Kidney (tissue), 14 donors: ENCODE measurements around the gene PSMD11. TPM values are rescaled to one million over a fixed set of nuclear protein-coding genes. Genes with fewer than 3 reads are reported as not detected.

Experiments
- DNase-seq, 5 donors: peaks; one replicate each; pipeline ENCODE4 v3.0.0-alpha.2; 2013 to 2020
- FAIRE-seq: peaks from 2 replicates; lab custom pipeline; 2012; peaks lifted over from hg19 to GRCh38; lab: Jason Lieb, UNC
- H3K27ac ChIP-seq, 2 donors: one replicate each; pipeline ENCODE4 v1.7.0; 2013; ENCODE audit warnings: low read depth in 2 of 2, low read length in 2 of 2, inconsistent platforms in 1 of 2
- H3K27me3 ChIP-seq: one replicate; pipeline ENCODE4 v1.7.1; 2013; ENCODE audit warnings: low read length, inconsistent platforms; ENCODE audit not compliant: control insufficient read depth, insufficient read depth
- H3K36me3 ChIP-seq, 3 donors: one replicate each; pipeline versions ENCODE4 v1.7.0 to v1.7.1; 2013; ENCODE audit warnings: low read length in 3 of 3, control low read depth in 1 of 3, inconsistent platforms in 1 of 3; ENCODE audit not compliant: insufficient read depth in 3 of 3, control insufficient read depth in 2 of 3
- H3K4me1 ChIP-seq, 3 donors: one replicate each; pipeline versions ENCODE4 v1.7.0 to v1.7.1; 2013; ENCODE audit warnings: low read length in 3 of 3, inconsistent platforms in 1 of 3, low read depth in 1 of 3; ENCODE audit not compliant: control insufficient read depth in 2 of 3, insufficient read depth in 2 of 3
- H3K4me3 ChIP-seq, 3 donors: one replicate each; pipeline versions ENCODE4 v1.7.0 to v1.8.1; 2013; ENCODE audit warnings: low read length in 3 of 3, control low read depth in 1 of 3, inconsistent platforms in 1 of 3
- H3K9ac ChIP-seq, 3 donors: one replicate each; pipeline versions ENCODE4 v1.7.0 to v1.7.1; 2013; ENCODE audit warnings: low read length in 3 of 3, control low read depth in 1 of 3, inconsistent platforms in 1 of 3
- H3K9me3 ChIP-seq, 3 donors: one replicate each; pipeline versions ENCODE4 v1.7.0 to v1.7.1; 2013; ENCODE audit warnings: low read length in 3 of 3, control low read depth in 1 of 3, inconsistent platforms in 1 of 3; ENCODE audit not compliant: control insufficient read depth in 2 of 3, insufficient read depth in 1 of 3
- intact Hi-C: fragments of 100-400 bp; cut with DNase I; formaldehyde crosslinking; loops from one replicate; pipeline ENCODE4 v1.11.1; 2022
- polyA plus RNA-seq: library from polyadenylated mRNA; stranded (reverse); fragments of 350-450 nt; fragmentation: Illumina TruSeq; extraction: RNeasy Lipid Tissue Mini Kit (QIAGEN cat#74804); gene quantifications from one replicate; pipeline ENCODE4 v1.2.3, GENCODE V29; 2014; ENCODE audit warnings: low read depth, low replicate concordance; ENCODE audit not compliant: insufficient read depth
- total RNA-seq: library from RNA; stranded (reverse); fragmentation: NEBNext Ultra II Directional; extraction: Animal tissue kit (Norgen Biotek cat#: 25700); gene quantifications from one replicate; pipeline ENCODE4 v1.2.1, GENCODE V29; 2021
- TF ChIP-seq, protein P1 (sequence below): IDR thresholded peaks from 3 replicates; pipeline ENCODE4 v1.5.1; 2012; ENCODE audit warnings: mild to moderate bottlenecking, moderate library complexity, borderline replicate concordance; ENCODE audit not compliant: insufficient read depth; ENCODE audit errors: extremely low read depth
- donor health status: control.
- donor health status: control.
- donor health status: control.
- donor health status: control.
- donor health status: control.
- donor health status: DM: yes; HTN: yes; CAD: no.
- donor health status: Normal renal cell carcinoma (clear cell type).

PSMD11 gene
- total and polyA plus RNA-seq, 2 donors from 2014 or later, result 65.1 to 67.5 TPM

GRCh38 chr17:32443827-32444300 lies 446 bp upstream of the PSMD11 start:
- H3K36me3 ChIP-seq, result peaks cover 2 to 9% (median 4%) of the 10 kb centered on the region in 3 donors
- H3K4me3 ChIP-seq, result peak overlapping the region; percentile 55 to 78 (median 59)
- no peak for FAIRE-seq
- intact Hi-C loops, result no loop called here
- DNase-seq, result peak in 1 of 5 donors; percentile 39
- peaks cover 0 to 7% (median 6%) of the 10 kb centered on the region in 3 donors for H3K4me1 ChIP-seq
- no peaks in the 10 kb centered on the region for H3K9me3 ChIP-seq
- TF ChIP-seq, protein P1, sequence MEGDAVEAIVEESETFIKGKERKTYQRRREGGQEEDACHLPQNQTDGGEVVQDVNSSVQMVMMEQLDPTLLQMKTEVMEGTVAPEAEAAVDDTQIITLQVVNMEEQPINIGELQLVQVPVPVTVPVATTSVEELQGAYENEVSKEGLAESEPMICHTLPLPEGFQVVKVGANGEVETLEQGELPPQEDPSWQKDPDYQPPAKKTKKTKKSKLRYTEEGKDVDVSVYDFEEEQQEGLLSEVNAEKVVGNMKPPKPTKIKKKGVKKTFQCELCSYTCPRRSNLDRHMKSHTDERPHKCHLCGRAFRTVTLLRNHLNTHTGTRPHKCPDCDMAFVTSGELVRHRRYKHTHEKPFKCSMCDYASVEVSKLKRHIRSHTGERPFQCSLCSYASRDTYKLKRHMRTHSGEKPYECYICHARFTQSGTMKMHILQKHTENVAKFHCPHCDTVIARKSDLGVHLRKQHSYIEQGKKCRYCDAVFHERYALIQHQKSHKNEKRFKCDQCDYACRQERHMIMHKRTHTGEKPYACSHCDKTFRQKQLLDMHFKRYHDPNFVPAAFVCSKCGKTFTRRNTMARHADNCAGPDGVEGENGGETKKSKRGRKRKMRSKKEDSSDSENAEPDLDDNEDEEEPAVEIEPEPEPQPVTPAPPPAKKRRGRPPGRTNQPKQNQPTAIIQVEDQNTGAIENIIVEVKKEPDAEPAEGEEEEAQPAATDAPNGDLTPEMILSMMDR, result no peak
- H3K9ac ChIP-seq, result peak overlapping the region in 2 of 3 donors; percentile 9 to 73
- H3K27me3 ChIP-seq, result no peaks in the 10 kb centered on the region
- peak overlapping the region in 1 of 2 donors; percentile 66 for H3K27ac ChIP-seq

DNA sequence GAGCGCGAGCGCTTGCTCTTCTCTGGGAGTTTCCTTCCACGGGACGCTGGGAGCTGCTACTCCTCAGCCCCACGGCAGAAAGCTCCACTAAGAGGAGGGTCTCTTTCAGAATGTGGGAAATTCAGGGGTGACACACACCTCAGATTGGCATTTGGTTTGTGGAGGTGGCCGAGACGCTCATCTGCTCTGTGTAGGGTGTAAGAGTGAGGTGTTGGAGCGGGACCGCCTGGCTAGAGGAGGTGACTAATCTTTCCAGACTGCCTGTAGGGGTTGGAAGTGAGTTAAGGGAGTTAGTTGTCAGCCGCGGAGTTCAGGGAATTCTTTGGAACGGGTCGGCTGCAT lies 735 bp downstream of the PSMD11 start:
- Histone ChIP-seq H3K27ac (peak overlapping the region; percentile 75), H3K9ac (peak overlapping the region; percentile 75 to 79 (median 77)), H3K27me3 (no peaks in the 10 kb centered on the region), H3K36me3 (peaks cover 2 to 9% (median 4%) of the 10 kb centered on the region in 3 donors), H3K4me1 (peaks cover 0 to 7% (median 6%) of the 10 kb centered on the region in 3 donors), H3K4me3 (peak overlapping the region; percentile 78 to 97 (median 84)), H3K9me3 (no peaks in the 10 kb centered on the region)
- intact Hi-C loops, result no loop called here
- TF ChIP-seq, protein P1, result no peak
- FAIRE-seq (no peak), DNase-seq (peak in 3 of 5 donors; percentile 28 to 66 (median 54))

DNA sequence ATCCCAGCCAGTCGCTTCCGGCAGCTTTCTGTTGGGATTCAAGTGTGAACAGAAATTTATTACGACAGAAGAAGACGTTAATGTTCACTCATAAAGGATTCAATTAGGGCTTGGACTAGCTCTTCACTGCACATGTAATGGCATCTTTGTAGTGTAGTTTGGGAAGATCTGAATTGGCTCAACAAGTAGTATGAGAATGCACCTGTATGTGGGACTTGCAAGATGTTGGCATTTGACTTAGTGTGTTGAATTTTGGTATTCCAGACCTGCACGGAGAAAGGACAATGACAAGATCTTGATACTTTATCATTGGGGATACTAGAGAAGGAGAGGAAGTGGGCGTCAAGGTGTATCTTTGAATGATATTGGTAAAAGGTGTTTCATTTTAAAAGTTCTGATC lies 1.2 kb downstream of the PSMD11 start:
- FAIRE-seq, result no peak
- H3K9ac ChIP-seq, result peak overlapping the region; percentile 75 to 79 (median 77)
- intact Hi-C loops, result no loop called here
- peaks cover 0 to 7% (median 6%) of the 10 kb centered on the region in 3 donors for H3K4me1 ChIP-seq
- no peaks in the 10 kb centered on the region for H3K9me3 ChIP-seq
- peaks cover 3 to 9% (median 4%) of the 10 kb centered on the region in 3 donors for H3K36me3 ChIP-seq
- H3K4me3 ChIP-seq, result peak overlapping the region; percentile 78 to 97 (median 84)
- H3K27ac ChIP-seq, result no peak overlapping the region
- DNase-seq, result no peak
- TF ChIP-seq, protein P1, result no peak
- no peaks in the 10 kb centered on the region for H3K27me3 ChIP-seq
